ENCODE data around the gene ZBTB16. TPM values are rescaled to one million over a fixed set of nuclear protein-coding genes. Genes with fewer than 3 reads are reported as not detected.

ZBTB16 gene
- total RNA-seq, 3 donors from 2014 or later (not counting 1 experiment from before 2014, with no cell fraction given), result 104 to 224 (median 156) TPM

GRCh38 chr11:114063149-114063828, 3.8 kb downstream of the ZBTB16 start:
- H3K36me3 ChIP-seq (ENCODE audit: control insufficient read depth, insufficient read depth, low read length), result peaks cover 15% of the 10 kb centered on the region

GRCh38 chr11:114063829-114064201, 4.3 kb downstream of the ZBTB16 start:
- no peak for TF ChIP-seq CTCF (IDR thresholded peaks at IDR 0.05)
- H3K9me3 Mint-ChIP-seq, result no peaks in the 10 kb centered on the region
- H3K27ac Mint-ChIP-seq, result peak overlapping the region; percentile 98 to 100
- Histone ChIP-seq H3K9me3 (ENCODE audit: control insufficient read depth, insufficient read depth, low read length) (no peaks in the 10 kb centered on the region), H3K27me3 (ENCODE audit: control insufficient read depth, insufficient read depth, low read length) (no peaks in the 10 kb centered on the region), H3K4me1 (ENCODE audit: control insufficient read depth, insufficient read depth, low read length) (peaks cover 80% of the 10 kb centered on the region), H3K36me3 (ENCODE audit: control insufficient read depth, insufficient read depth, low read length) (peaks cover 15% of the 10 kb centered on the region), H3K4me3 (ENCODE audit: low read length) (no peak overlapping the region), H3K27ac (ENCODE audit: low read length) (peak overlapping the region; percentile 83)
- intact Hi-C loops (cut with micrococcal nuclease), result loop anchor here (5.0 kb wide), 1 partner anchor 33 kb away; no protein-coding TSS in a partner anchor
- no peak for ATAC-seq
- no peaks in the 10 kb centered on the region for H3K27me3 Mint-ChIP-seq (ENCODE audit: low read depth in 2 of 2)
- H3K4me1 Mint-ChIP-seq, result peaks cover 76 to 83% of the 10 kb centered on the region in 2 donors
- H3K4me3 Mint-ChIP-seq, result peak overlapping the region; percentile 97
- DNase-seq, result no peak
- WGBS (ENCODE audit: insufficient coverage), result 53% methylated on average over 8 of the region's 8 CpGs
- peaks cover 6% of the 10 kb centered on the region for H3K36me3 Mint-ChIP-seq

More at GRCh38 chr11:114063149-114063828, 3.8 kb downstream of the ZBTB16 start:
- Histone ChIP-seq H3K4me3 (ENCODE audit: low read length) (no peak overlapping the region), H3K9me3 (ENCODE audit: control insufficient read depth, insufficient read depth, low read length) (no peaks in the 10 kb centered on the region), H3K4me1 (ENCODE audit: control insufficient read depth, insufficient read depth, low read length) (peaks cover 80% of the 10 kb centered on the region), H3K27me3 (ENCODE audit: control insufficient read depth, insufficient read depth, low read length) (no peaks in the 10 kb centered on the region), H3K27ac (ENCODE audit: low read length) (peak overlapping the region; percentile 83)
- TF ChIP-seq CTCF (IDR thresholded peaks at IDR 0.05), result no peak
- Mint-ChIP-seq H3K4me3 (peak overlapping the region; percentile 97), H3K36me3 (peaks cover 6% of the 10 kb centered on the region), H3K9me3 (no peaks in the 10 kb centered on the region), H3K27ac (peak overlapping the region; percentile 98 to 100), H3K27me3 (ENCODE audit: low read depth in 2 of 2) (no peaks in the 10 kb centered on the region), H3K4me1 (peaks cover 70 to 81% of the 10 kb centered on the region in 2 donors)
- DNase-seq, result no peak
- no peak for ATAC-seq
- 69% methylated on average over 26 of the region's 26 CpGs for WGBS (ENCODE audit: insufficient coverage)
- intact Hi-C loops (cut with micrococcal nuclease), result loop anchor here (5.0 kb wide), 1 partner anchor 34 kb away; no protein-coding TSS in a partner anchor

- Mint-ChIP-seq H3K36me3 (peaks cover 6% of the 10 kb centered on the region), H3K27ac (peak overlapping the region; percentile 98 to 100), H3K4me3 (peak overlapping the region; percentile 97), H3K4me1 (peaks cover 78 to 82% of the 10 kb centered on the region in 2 donors), H3K9me3 (no peaks in the 10 kb centered on the region), H3K27me3 (ENCODE audit: low read depth in 2 of 2) (no peaks in the 10 kb centered on the region)
- 64% methylated on average over 14 of the region's 14 CpGs for WGBS (ENCODE audit: insufficient coverage)
- Histone ChIP-seq H3K9me3 (ENCODE audit: control insufficient read depth, insufficient read depth, low read length) (no peaks in the 10 kb centered on the region), H3K27ac (ENCODE audit: low read length) (peak overlapping the region; percentile 83), H3K4me1 (ENCODE audit: control insufficient read depth, insufficient read depth, low read length) (peaks cover 80% of the 10 kb centered on the region), H3K36me3 (ENCODE audit: control insufficient read depth, insufficient read depth, low read length) (peaks cover 15% of the 10 kb centered on the region), H3K27me3 (ENCODE audit: control insufficient read depth, insufficient read depth, low read length) (no peaks in the 10 kb centered on the region), H3K4me3 (ENCODE audit: low read length) (no peak overlapping the region)
- intact Hi-C loops (cut with micrococcal nuclease), result loop anchor here (5.0 kb wide), 1 partner anchor 33 kb away; no protein-coding TSS in a partner anchor
- no peak for TF ChIP-seq CTCF (IDR thresholded peaks at IDR 0.05)
- ATAC-seq, result no peak
- DNase-seq, result no peak
These were observed 4.7 kb downstream of the ZBTB16 start for GRCh38 chr11:114064216-114064615.

Data from natural killer cell (primary cell).